Measurements from ENCODE around the gene ARID3A.
"Not testable (repeated sequence)": the region's sequence is repeated elsewhere in the genome, so short reads cannot be mapped to it uniquely, and the experiment has no call there.

ARID3A gene

DNA sequence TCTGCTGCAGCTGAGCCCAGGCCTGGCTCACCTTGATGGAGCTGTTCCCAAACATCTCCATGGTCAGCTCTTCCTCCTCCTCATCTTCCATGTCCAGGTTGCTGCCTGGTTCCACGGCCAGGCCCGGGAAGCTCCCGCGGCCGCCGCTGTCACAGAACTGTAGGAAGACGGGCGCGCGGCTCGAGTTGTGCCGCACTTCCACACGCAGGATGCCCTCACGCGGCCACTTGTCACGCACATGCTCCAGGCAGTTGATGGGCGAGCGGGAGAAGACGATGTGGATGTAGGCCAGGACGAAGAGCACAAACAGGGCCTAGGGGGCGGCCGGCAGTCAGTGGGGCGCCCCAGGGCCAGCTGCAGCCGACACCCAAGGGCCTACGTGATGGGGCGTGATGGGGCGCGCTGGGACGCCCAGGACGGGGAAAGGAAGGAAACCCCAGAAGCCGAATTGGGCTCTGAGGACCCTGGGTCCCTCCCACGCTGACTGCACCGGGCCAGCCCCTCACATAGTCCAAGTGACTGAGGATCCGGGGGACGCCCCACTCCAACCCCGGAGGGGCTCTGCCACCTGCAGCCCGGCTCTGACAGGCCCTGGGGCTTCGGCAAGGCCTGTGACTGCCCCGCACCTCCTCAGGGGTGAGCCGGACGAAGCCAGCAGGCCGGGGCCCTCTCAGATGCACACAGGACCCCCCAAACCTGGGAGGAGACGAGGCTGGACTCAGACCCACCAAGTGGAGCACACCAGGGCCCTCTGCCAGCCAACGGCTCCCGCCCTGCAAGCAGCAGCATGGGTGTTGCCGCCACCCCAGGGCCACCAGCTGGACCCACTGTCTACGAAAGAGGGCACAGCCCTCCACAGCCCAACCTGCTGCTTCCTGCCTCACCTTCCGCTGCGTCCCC, 88.6 kb downstream of the ARID3A start:
- in situ Hi-C loops (cut with HindIII; ENCODE audit: low sequenced_read_pairs) = no loop called here

DNA sequence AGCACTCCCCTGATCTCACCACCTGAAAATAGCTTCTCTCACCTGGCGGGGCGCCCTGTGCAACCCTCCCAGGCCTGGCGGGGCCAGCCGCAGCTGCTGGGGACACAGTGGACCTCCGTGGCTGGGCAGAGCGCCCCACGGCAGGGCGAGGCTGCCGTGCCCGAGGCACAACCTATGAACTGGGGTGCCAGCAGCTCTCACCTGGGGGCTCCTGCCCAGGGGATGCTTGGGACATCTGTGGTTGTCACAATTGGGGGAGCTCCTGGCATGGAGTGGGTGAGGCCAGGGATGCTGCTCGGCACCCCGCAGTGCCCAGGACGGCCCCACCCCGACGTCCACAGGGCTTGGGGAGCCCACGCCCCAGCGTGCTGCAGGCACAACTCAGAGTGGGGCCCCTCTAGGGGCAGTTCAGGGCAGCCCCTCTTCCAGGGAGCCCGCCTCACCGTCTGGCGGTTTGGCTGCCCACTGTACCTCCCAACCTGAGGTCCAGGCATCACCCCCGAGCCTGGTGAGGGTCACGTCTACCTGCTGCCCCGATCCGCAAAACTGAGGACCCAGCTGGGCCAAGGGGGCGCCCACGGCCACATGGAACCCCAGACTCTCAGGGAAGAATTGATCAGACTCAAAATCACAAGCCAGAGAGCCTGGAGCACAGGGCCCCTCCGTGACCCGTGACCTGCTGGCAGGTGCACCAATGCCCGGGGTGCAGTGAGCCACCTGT, 89.4 kb downstream of the ARID3A start:
- in situ Hi-C loops (cut with HindIII; ENCODE audit: low sequenced_read_pairs) = no loop called here

GRCh38 chr19:1015782-1016646, 90.2 kb downstream of the ARID3A start:
- in situ Hi-C loops (cut with HindIII; ENCODE audit: low sequenced_read_pairs) = no loop called here

DNA sequence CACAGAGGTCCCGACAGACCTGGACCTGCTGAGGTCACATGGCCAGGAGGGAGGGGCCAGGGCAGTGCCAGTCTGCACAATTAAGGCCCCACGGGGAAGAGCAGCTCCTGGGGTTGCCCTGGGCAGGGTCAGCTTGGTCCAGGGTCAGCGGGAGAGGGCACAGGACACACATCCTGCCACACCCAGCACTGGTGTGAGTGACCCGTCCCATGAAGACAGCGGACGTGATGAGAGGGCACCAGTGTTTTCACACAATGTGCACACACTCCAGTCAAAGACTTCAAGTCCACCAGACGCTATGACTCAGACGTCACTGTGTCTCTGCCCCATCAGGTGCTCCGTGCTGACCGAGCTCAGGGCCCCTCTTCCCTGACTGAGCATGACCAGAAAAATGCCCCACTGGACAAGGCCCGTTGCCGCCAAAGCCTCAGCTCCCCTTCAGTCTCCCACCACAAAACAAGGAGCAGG, 90.8 kb downstream of the ARID3A start:
- in situ Hi-C loops (cut with HindIII; ENCODE audit: low sequenced_read_pairs) = no loop called here

DNA sequence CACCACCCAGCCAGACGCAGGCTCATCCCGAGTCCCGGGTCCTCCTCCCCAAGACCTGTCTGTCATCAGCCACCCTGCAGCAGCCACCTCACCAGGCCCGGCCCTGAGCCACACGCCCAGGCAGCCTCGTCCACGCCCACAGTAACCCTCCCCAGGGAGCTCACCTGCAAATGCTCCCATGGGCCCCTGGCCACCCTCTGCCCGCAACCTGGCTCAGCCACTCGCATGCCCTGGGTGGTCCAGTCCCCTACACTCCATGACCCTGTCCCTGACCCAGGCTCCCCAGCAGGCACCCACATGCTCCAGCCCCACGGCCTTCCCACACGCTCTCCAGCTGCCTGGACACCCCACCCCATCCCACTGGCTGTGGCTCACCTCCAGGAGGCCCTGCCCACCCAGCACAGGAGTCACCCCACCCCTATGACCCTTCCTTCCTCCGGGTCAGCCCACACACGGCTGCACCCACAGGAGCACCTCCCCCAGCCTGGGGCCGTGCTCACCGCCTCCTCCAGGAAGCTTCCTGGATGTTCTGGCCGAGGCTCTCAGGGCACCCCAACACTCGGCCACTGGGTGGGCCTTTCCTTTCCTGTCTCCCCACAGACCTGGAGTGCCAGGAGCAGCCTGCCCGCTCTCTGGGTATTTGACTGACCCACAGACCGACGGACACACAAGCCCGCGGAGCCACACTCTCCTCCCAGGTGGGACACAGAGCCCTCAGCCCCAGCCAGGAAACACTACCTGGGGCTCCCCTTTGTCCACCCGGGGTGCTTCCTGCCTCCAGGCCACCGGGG, 91.5 kb downstream of the ARID3A start:
- in situ Hi-C loops (cut with HindIII; ENCODE audit: low sequenced_read_pairs) = no loop called here

GRCh38 chr19:1017906-1018305, 92.1 kb downstream of the ARID3A start:
- in situ Hi-C loops (cut with HindIII; ENCODE audit: low sequenced_read_pairs) = no loop called here

DNA sequence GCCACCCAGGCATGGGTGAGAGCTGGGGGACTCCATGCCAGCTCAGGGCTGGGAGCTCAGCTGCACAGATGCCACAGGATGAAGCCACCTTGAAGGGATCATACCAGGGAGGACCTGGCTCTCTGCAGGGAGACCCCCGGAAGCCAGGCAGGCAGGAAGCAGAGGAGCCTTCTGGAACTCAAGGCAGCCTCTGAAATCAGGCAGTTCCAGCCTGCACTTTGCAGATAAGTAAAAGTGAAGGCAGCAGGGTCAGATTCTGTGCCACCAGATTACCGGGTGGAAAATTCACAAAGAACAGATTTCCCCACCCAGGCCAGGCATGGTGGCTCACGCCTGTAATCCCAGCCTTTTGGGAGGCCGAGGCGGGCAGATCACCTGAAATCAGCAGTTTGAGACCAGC, 92.6 kb downstream of the ARID3A start:
- in situ Hi-C loops (cut with HindIII; ENCODE audit: low sequenced_read_pairs) = no loop called here

DNA sequence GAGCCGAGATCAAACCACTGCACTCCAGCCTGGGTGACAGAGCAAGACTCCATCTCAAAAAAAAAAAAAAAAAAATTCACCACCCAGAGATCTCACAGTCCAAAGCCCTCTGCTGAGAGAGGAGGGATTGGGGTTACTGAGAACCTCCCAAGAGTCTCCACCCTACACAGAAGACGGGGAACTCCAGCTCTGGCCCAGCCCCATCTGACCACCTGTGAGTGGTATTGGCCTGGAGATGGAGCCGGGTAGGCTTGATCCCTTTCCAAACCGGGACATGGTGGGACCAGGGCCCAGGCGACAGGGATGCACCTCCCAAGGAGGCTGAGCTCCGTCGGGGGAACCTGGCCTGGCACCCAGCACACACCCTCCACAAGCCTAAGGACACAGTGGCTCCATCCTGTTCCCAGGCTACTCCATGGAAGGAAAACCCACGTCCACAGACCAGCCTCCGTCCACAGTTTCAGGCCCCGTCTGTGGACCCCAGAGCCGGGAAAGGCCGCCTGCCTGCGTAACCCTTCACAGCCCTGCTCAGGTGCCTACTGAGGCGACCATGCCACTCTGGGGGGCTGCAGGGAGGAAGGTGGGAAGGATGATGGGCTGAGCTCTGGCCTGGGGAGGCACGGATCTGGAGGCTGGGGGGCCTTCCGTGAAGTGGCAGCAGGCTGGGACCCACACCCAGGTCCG, 93.2 kb downstream of the ARID3A start:
- in situ Hi-C loops (cut with HindIII; ENCODE audit: low sequenced_read_pairs) = no loop called here

GRCh38 chr19:1019616-1019961, 93.8 kb downstream of the ARID3A start:
- in situ Hi-C loops (cut with HindIII; ENCODE audit: low sequenced_read_pairs) = no loop called here

- in situ Hi-C loops (cut with HindIII; ENCODE audit: low sequenced_read_pairs) = no loop called here
Observed at GRCh38 chr19:1019980-1020867, 94.4 kb downstream of the ARID3A start.

GRCh38 chr19:1020868-1021425, 95.1 kb downstream of the ARID3A start, which contains the start of gene TMEM259:
Gene TMEM259, minus strand, starts transcription at chr19:1021123. Its CDS starts 127 bp downstream, at chr19:1020996.
- in situ Hi-C loops (cut with HindIII; ENCODE audit: low sequenced_read_pairs) = no loop called here

GRCh38 chr19:1023883-1024188, 98.0 kb downstream of the ARID3A start:
- in situ Hi-C loops (cut with HindIII; ENCODE audit: low sequenced_read_pairs) = not testable (repeated sequence)

DNA sequence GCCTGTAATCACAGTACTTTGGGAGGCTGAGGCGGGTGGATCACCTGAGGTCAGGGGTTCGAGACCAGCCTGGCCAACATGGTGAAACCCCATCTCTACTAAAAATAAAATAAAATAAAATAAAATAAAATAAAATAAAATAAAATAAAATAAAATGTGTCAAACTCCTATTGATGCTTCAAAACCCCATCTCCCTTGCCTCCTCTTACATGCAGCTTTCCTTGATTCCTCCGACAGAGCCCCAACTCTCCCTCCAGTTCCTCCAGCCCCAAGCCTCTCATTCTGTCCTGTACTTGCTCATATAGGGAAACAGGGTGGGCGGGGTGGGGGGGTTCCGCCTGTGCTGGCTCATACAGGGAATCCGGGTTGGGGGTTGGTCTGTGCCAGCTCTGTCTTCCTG, 99.2 kb downstream of the ARID3A start:
- in situ Hi-C loops (cut with HindIII; ENCODE audit: low sequenced_read_pairs) = not testable (repeated sequence)

Measured in endothelial cell of hepatic sinusoid (primary cell).